Activated CD8-positive, alpha-beta T cell treated with anti-CD3 and anti-CD28 coated beads for 36 hours (primary cell): ENCODE data around the gene GTF2A1. TPM values are rescaled to one million over a fixed set of nuclear protein-coding genes. Genes with fewer than 3 reads are reported as not detected.

Experiments
- ATAC-seq: fragments of 200-7000 bp; cut with Tn5 transposase; one replicate; pipeline ENCODE4 v1.10.0; 2021; ENCODE audit warnings: mild to moderate bottlenecking, moderate library complexity
- CTCF ChIA-PET: fragments of 350-600 bp; sonication (Branson Sonifier 250); formaldehyde crosslinking; loops from one replicate; lab custom pipeline; 2021; ENCODE audit warnings: antibody characterized with exemption; lab: Charles Lee
- POLR2A ChIA-PET: fragments of 350-600 bp; sonication (Branson Sonifier 250); formaldehyde crosslinking; loops from one replicate; lab custom pipeline; 2021; ENCODE audit warnings: antibody characterized with exemption; lab: Charles Lee
- DNase-seq: peaks from one replicate; pipeline ENCODE4 v3.0.0-alpha.2; 2020
- H3K27ac Mint-ChIP-seq: one replicate; pipeline ENCODE4 v1.8.0; 2021; ENCODE audit warnings: mild to moderate bottlenecking, mixed read lengths
- H3K27me3 Mint-ChIP-seq: one replicate; pipeline ENCODE4 v1.8.0; 2021; ENCODE audit warnings: mixed read lengths
- H3K36me3 Mint-ChIP-seq: one replicate; pipeline ENCODE4 v1.8.0; 2021; ENCODE audit warnings: low read depth, mixed read lengths
- H3K4me1 Mint-ChIP-seq: one replicate; pipeline ENCODE4 v1.8.0; 2021; ENCODE audit warnings: low read depth, mixed read lengths
- H3K4me3 Mint-ChIP-seq: one replicate; pipeline ENCODE4 v1.8.0; 2021; ENCODE audit warnings: mild to moderate bottlenecking, moderate library complexity, mixed read lengths
- H3K9me3 Mint-ChIP-seq: one replicate; pipeline ENCODE4 v1.8.0; 2021; ENCODE audit warnings: mixed read lengths
- CTCF ChIP-seq: fragments of 200-600 bp; IDR thresholded peaks from one replicate; pipeline ENCODE4 v1.8.0; 2022; ENCODE audit warnings: antibody characterized with exemption, mild to moderate bottlenecking
- intact Hi-C: fragments of 100-400 bp; cut with micrococcal nuclease; formaldehyde crosslinking; loops from one replicate; pipeline ENCODE4 v1.10.0; 2022
- total RNA-seq, 2 experiments: library from RNA; stranded (reverse); gene quantifications; one replicate each; pipeline ENCODE4 v1.2.3, GENCODE V29; 2021

The GTF2A1 gene
- total RNA-seq, 2 experiments from 2014 or later, result 34.3 to 35.9 TPM

- intact Hi-C loops, result no loop called here
- TF ChIP-seq CTCF, result no peak
- Mint-ChIP-seq H3K36me3 (no peaks in the 10 kb centered on the region), H3K9me3 (no peaks in the 10 kb centered on the region), H3K27me3 (no peaks in the 10 kb centered on the region), H3K4me1 (peaks cover 11% of the 10 kb centered on the region), H3K4me3 (no peak overlapping the region), H3K27ac (no peak overlapping the region)
- CTCF ChIA-PET, result interaction anchor here (0.6 to 1.4 kb wide), 4 partner anchors 17 to 149 kb away, joined by 3 to 5 read pairs (median 3); no protein-coding TSS in a partner anchor
- no peak for DNase-seq
- ATAC-seq, result no peak
- POLR2A ChIA-PET, result interaction anchor here (0.8 kb wide), 1 partner anchor 17 kb away, joined by 3 read pairs; no protein-coding TSS in a partner anchor
Measured at GRCh38 chr14:81144824-81145603, 75.7 kb downstream of the GTF2A1 start.

GRCh38 chr14:81143793-81144192, 77.0 kb downstream of the GTF2A1 start:
- H3K9me3 Mint-ChIP-seq, result no peaks in the 10 kb centered on the region
- DNase-seq (no peak), ATAC-seq (no peak)
- H3K27ac Mint-ChIP-seq, result no peak overlapping the region
- H3K27me3 Mint-ChIP-seq, result no peaks in the 10 kb centered on the region
- TF ChIP-seq CTCF, result no peak
- H3K4me3 Mint-ChIP-seq, result no peak overlapping the region
- POLR2A ChIA-PET, result no interaction called here
- H3K36me3 Mint-ChIP-seq, result no peaks in the 10 kb centered on the region
- intact Hi-C loops, result no loop called here
- CTCF ChIA-PET, result no interaction called here
- peaks cover 11% of the 10 kb centered on the region for H3K4me1 Mint-ChIP-seq

- intact Hi-C loops, result no loop called here
- H3K27me3 Mint-ChIP-seq, result no peaks in the 10 kb centered on the region
- ChIA-PET CTCF (no interaction called here), POLR2A (no interaction called here)
- H3K27ac Mint-ChIP-seq, result no peak overlapping the region
- ATAC-seq (no peak), DNase-seq (no peak)
- no peak for TF ChIP-seq CTCF
- no peaks in the 10 kb centered on the region for H3K9me3 Mint-ChIP-seq
- no peaks in the 10 kb centered on the region for H3K36me3 Mint-ChIP-seq
- no peak overlapping the region for H3K4me3 Mint-ChIP-seq
- H3K4me1 Mint-ChIP-seq, result no peaks in the 10 kb centered on the region
Measured at GRCh38 chr14:81141426-81141825, 79.3 kb downstream of the GTF2A1 start.

GRCh38 chr14:81138429-81138828, 82.3 kb downstream of the GTF2A1 start:
- DNase-seq (no peak), ATAC-seq (no peak)
- POLR2A ChIA-PET, result no interaction called here
- H3K4me1 Mint-ChIP-seq, result no peaks in the 10 kb centered on the region
- H3K4me3 Mint-ChIP-seq, result no peak overlapping the region
- no peaks in the 10 kb centered on the region for H3K27me3 Mint-ChIP-seq
- CTCF ChIA-PET, result interaction anchor here (0.9 kb wide), 1 partner anchor 32 kb away, joined by 3 read pairs; no protein-coding TSS in a partner anchor
- intact Hi-C loops, result no loop called here
- no peak for TF ChIP-seq CTCF
- no peaks in the 10 kb centered on the region for H3K36me3 Mint-ChIP-seq
- no peak overlapping the region for H3K27ac Mint-ChIP-seq
- no peaks in the 10 kb centered on the region for H3K9me3 Mint-ChIP-seq

- ChIA-PET CTCF (no interaction called here), POLR2A (no interaction called here)
- H3K27me3 Mint-ChIP-seq, result no peaks in the 10 kb centered on the region
- no peak overlapping the region for H3K4me3 Mint-ChIP-seq
- no peak for DNase-seq
- H3K9me3 Mint-ChIP-seq, result no peaks in the 10 kb centered on the region
- no peaks in the 10 kb centered on the region for H3K4me1 Mint-ChIP-seq
- ATAC-seq, result no peak
- intact Hi-C loops, result no loop called here
- H3K27ac Mint-ChIP-seq, result no peak overlapping the region
- no peaks in the 10 kb centered on the region for H3K36me3 Mint-ChIP-seq
- no peak for TF ChIP-seq CTCF
Measured at GRCh38 chr14:81137316-81137715, 83.4 kb downstream of the GTF2A1 start.
